Measurements from ENCODE around the gene YEATS2.

DNA sequence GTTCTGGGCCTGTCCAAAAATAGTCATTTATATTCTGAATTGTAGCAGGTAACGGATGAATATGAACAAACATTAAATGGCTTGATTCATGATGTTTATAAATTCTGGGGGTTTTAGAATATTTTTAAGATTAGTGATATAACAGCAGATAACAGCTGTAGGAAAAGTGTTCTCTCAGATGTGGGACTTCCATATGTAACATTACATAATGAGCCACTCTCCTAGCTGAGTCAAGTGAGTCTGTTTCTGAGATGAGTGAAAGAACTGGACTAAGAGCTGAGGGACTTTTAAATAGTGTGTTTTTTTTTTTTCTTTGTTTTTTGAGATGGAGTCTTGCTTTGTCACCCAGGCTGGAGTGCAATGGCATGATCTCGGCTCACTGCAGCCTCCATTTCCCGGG lies 13.9 kb downstream of the YEATS2 start:
- TF ChIP-seq, protein P1, sequence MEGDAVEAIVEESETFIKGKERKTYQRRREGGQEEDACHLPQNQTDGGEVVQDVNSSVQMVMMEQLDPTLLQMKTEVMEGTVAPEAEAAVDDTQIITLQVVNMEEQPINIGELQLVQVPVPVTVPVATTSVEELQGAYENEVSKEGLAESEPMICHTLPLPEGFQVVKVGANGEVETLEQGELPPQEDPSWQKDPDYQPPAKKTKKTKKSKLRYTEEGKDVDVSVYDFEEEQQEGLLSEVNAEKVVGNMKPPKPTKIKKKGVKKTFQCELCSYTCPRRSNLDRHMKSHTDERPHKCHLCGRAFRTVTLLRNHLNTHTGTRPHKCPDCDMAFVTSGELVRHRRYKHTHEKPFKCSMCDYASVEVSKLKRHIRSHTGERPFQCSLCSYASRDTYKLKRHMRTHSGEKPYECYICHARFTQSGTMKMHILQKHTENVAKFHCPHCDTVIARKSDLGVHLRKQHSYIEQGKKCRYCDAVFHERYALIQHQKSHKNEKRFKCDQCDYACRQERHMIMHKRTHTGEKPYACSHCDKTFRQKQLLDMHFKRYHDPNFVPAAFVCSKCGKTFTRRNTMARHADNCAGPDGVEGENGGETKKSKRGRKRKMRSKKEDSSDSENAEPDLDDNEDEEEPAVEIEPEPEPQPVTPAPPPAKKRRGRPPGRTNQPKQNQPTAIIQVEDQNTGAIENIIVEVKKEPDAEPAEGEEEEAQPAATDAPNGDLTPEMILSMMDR (IDR thresholded peaks at IDR 0.05), result no peak
- TF ChIP-seq POLR2A (IDR thresholded peaks at IDR 0.05), result no peak
